ENCODE results near the gene NUDT9.
A peak's percentile ranks its signal among the peaks of the same experiment; 100 is the strongest.
"Not testable (repeated sequence)": the region's sequence is repeated elsewhere in the genome, so short reads cannot be mapped to it uniquely, and the experiment has no call there.

Gene NUDT9, protein sequence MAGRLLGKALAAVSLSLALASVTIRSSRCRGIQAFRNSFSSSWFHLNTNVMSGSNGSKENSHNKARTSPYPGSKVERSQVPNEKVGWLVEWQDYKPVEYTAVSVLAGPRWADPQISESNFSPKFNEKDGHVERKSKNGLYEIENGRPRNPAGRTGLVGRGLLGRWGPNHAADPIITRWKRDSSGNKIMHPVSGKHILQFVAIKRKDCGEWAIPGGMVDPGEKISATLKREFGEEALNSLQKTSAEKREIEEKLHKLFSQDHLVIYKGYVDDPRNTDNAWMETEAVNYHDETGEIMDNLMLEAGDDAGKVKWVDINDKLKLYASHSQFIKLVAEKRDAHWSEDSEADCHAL

DNA sequence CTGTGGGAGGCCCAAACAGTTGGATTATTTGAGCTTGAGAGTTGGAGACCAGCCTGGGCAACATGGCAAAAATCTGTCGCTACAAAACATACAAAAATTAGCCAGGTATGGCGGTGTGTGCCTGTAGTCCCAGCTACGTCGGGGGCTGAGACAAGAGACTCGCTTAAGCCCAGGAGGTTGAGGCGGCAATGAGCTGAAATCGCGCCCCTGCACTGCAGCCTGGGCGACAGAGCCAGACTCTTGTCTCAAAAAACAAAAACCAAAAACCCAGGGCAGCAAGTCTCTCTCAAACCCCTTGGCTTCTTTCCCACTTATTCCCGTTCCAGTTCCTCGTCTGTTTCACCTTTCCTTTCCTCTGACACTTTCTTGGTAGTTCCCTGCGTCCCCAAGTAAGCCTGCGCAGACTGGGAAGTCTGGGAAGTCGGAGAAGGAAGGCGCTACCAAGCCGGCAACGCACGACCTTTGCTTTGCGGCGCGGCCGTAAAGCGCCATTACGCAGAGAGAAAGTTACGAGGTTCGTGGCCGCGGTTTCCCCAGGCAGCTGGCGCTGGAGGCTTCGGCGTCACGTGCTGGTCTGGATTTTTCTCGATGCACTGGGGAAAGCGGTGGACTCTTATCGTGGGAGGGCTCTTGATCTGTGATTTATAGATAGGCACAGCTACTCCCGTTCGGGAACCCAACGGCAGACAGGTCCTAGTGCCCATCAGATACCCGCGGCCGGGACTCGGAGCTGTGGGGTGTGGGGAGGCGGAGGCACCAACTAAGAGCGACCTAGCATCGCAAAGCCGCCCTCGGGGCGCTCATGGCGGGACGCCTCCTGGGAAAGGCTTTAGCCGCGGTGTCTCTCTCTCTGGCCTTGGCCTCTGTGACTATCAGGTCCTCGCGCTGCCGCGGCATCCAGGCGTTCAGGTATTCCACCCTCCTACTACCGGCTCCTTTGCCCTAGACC lies at the start of gene NUDT9:
Gene NUDT9 (plus strand): TSS at position 470 of the 949 bp plus-strand sequence. CDS start 333 bp downstream, at position 803.
- peak; percentile 76 for FAIRE-seq

DNA sequence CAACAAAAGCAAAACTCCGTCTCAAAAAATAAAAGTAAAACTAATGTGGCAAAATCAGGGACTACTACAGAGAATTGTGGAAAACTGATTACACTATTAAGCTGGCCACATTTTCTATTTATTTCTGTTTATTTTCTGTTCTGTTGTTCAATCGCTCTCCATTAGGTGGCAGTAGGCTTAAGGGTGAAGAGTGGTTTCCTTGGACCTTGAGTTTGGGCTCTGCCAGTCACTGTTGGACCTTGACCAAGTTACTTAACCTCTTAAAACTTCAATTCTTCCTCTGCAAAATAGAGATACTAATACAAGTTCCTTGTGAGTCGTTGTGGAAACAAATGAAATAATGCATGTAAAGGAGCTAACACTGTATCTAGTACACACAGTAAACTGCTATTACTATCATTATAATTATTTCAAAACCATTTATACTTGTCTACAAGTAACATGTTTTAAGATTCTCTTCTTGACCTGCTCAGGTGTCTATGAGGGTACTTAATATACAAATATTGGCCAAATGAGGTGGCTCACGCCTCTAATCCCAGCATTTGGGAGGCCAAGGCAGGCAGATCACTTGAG lies 46.6 kb upstream of the NUDT9 start:
- FAIRE-seq, result peak; percentile 89

DNA sequence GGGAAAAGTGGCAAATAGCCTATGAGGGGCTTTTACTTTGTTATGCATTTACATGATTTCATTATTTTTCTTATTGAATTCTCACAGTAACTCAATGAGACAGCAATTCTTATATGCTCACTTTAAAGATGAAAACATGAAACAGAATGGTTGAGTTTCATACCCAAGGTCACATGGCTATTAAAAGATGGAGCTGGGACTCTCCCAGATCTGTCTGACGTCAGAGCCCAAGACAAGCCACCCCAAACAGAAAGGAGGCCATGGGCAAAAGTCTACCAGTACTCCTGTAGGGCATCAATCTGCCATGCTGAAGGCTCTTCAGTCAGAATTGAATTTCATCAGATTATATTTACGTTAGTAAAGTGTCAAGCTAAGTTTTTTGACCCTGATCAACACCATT lies 44.6 kb upstream of the NUDT9 start:
- FAIRE-seq, result no peak

DNA sequence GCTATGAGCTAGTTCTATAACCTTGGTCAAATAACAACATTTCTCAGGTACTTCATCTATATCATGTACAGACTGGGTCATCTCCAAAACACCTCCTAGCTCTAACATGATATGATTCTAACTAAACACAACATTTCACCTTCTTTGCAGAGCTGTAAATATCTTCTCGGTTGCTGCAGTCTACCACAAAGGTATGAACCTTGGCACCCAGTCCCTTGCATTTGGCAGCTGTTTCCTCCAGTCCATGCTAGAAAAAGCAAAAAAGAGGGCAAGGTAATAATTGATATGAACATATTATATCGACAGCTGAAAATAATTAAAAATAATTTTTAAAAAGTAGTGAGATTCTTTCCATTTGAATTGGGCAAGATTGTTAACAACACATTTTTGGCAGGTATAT lies 40.3 kb upstream of the NUDT9 start:
- no peak for FAIRE-seq

DNA sequence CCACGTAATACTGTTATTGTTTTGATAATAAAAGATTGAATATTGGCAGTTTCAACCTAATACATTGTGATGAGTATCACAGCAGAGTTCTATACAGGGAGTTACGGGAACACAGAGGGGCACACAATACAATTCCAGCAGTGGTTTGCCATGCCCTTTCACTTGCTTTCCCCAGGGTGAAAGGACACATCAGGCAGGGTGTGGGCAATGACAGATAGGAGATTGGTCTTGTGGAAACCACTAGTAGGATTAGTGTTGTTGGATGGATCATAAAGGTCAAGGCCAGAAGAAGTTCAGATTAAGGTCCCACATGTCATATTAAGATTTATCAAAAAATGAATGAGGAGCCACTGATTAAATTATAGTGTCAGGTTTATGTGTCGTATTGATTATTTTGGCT lies 39.4 kb upstream of the NUDT9 start:
- FAIRE-seq, result no peak

DNA sequence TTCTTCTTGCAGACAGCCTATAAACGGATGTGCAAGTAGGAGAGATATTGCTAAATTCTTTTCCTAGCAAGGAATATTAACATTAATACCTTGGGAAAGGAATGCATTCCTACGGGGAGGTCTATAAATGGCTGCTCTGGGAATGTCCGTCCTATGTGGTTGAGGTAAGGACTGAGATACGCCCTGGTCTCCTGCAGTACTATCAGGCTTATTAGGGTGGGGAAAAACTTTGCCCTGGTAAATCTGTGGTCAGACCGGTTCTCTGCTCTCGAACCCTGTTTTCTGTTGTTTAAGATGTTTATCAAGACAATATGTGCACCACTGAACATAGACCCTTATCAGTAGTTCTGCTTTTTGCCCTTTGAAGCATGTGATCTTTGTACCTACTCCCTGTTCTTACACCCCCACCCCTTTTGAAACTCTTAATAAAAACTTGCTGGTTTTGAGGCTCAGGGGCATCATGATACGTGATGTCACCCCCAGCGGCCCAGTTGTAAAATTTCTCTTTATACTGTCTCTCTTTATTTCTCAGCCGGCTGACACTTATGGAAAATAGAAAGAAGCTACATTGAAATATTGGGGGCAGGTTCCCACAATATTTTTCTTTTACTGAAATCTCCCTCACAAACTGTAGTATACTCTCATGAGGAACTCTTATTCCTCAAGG lies 37.8 kb upstream of the NUDT9 start:
- FAIRE-seq, result not testable (repeated sequence)

DNA sequence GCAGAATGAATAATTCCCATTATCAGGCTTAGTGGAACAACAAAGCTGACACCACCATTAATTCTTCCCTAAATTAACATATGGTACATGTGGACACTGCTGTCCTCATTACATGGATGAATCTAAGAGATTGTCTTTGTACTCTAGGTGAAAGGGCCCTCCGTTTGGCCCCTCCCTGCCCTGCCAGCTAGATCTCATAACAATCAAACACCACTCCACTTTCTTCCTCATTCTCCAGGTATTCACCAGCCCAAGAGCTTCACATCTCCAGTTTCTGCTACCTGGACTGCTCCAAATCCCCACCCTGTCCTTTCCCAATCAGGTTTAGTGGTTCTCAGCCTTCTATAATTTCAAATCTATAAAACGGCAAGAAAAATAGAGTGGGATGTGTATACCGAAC lies 35.1 kb upstream of the NUDT9 start:
- FAIRE-seq, result no peak

DNA sequence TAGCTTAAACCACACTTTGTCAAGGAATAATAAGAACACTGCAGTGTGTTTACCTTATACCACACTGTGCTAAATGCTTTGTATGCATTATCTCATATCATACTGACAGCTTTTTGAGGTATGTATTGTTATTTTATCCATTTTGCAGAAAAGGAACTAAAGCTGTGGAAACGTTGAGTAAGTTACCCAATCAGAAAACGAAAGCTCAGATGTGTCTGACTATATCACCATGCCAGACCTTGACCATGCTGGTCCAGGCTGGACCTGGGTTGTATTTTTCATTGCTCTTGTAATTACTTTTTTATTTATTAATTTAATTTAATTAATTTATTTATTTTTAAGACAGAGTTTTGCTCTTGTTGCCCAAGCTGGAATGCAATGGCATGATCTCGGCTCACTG lies 33.5 kb upstream of the NUDT9 start:
- no peak for FAIRE-seq

DNA sequence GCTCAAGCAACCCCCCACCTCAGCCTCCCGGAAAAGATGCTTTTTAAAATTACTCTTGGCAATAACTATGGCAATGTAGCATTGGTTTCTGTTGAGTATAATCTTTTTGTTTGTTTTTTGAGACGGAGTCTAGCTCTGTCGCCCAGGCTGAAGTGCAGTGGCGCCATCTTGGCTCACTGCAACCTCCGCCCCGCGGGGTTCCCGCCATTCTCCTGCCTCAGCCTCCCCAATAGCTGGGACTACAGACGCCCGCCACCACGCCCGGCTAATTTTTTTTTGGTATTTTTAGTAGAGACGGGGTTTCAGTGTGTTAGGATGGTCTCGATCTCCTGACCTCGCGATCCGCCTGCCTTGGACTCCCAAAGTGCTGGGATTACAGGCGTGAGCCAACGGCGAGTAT lies 32.3 kb upstream of the NUDT9 start:
- not testable (repeated sequence) for FAIRE-seq

DNA sequence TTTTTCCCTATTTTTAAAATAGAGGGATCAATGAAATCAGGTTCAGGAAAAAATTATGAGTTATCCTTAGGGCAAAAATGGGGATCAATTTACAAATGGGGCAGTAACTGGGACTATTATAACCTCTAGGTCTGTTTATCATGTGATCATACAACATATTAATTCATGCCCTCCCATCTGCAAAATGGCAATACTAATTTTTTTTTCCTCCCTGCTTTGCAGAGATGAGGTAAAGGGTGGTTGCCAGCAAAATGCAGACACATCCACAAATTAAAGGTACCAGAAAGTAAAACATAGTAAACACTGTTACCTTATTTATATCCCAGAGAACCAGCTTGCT lies 31.9 kb upstream of the NUDT9 start:
- FAIRE-seq, result no peak

DNA sequence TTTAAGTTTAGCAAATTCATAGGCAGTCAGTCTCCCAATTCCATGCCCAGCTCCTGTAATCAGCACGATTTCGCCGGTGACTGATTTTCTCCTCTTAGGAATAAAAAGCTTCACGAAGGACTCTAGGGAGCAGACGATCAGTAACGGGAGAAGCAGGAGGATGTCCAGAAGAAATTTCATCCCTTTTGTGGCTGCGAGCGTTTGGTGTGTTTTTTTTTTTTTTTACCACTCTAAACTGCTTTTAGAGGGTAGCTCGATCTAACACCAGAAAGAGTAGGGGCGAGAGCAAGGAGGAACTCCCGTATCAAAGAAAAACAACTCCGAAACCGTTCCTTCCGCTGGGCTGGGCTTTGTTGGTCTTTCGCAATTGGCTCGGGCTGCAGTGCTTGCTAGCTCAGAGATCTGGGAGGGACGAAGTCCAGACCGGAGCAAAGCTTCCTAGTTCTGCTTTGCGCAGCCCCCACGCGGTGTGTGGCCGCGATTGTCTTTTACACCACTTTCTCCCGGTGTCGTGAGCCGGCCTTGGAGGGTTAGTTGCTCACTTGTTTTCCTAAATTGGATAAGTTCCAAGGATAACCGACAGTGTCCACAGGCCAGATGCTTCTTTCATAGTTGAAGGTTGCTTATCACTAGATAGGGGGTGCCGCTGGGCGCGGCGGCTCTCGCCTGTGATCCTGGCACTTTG lies 31.3 kb upstream of the NUDT9 start, which contains the start of gene HSD17B11:
Gene HSD17B11 (minus strand): TSS at position 298 of the 685 bp plus-strand sequence. CDS start 118 bp downstream, at position 180.
- FAIRE-seq, result peak; percentile 92

DNA sequence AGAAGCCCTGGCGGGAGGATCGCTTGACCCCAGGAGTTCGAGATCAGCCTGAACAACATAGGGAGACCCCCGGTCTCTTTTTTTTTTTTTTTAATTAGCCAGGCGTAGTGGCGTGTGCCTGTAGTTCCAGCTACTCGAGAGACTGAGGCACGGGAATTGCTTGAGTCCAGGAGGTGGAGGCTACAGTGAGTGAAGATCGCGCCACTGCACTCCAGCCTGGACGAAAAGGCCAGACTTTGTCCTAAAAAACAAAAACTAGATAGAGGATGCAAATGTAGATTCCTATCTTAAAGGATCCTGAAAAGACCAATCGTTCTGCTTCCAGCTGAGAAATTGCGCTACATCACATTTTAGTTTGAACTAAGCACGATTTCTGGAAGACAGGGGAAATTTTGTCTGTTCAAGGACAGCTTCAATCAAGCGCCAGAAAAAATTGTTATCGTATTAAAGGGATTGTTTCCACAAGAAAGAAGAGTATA lies 30.8 kb upstream of the NUDT9 start:
- FAIRE-seq, result no peak

DNA sequence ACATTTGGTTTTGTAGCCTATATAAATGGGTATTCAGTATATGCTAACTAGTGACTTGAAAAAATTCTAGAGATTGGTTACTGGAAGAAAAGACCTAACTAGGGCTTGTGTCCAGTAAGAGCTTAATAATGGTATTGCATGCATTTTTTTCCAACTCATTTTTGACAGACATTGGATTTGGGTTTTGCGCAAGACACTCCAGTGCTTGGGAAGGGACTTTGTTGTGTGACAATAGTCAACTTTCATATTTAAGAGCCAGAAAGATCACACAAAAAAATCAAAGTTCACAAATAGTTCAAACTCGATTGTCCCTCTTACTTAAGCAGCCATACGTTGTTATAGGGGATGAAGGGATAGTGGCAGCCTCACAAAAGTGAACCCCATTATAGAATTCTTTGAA lies 30.2 kb upstream of the NUDT9 start:
- no peak for FAIRE-seq

DNA sequence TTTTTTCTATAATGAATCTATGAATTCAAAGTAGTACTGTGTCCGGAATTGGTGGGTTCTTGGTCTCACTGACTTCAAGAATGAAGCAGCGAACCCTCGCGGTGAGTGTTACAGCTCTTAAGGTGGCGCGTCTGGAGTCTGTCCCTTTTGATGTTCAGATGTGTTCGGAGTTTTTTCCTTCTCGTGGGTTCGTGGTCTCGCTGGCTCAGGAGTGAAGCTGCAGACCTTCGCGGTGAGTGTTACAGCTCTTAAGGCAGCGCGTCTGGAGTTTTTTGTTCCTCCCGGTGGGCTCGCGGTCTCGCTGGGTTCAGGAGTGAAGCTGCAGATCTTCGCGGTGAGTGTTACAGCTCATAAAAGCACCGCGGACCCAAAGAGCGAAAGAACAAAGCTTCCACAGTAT lies 27.3 kb upstream of the NUDT9 start:
- FAIRE-seq, result not testable (repeated sequence)

DNA sequence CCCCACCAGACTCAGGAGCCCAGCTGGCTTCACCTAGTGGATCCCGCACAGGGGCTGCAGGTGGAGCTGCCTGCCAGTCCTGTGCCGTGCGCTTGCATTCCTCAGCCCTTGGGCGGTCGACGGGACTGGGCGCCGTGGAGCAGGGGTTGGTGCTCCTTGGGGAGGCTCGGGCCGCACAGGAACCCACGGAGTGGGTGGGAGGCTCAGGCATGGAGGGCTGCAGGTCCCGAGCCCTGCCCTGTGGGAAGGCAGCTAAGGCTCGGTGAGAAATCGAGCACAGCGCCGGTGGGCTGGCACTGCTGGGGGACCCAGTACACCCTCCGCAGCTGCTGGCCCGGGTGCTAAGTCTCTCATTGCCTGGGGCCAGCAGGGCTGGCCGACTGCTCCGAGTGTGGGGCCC lies 26.5 kb upstream of the NUDT9 start:
- not testable (repeated sequence) for FAIRE-seq

DNA sequence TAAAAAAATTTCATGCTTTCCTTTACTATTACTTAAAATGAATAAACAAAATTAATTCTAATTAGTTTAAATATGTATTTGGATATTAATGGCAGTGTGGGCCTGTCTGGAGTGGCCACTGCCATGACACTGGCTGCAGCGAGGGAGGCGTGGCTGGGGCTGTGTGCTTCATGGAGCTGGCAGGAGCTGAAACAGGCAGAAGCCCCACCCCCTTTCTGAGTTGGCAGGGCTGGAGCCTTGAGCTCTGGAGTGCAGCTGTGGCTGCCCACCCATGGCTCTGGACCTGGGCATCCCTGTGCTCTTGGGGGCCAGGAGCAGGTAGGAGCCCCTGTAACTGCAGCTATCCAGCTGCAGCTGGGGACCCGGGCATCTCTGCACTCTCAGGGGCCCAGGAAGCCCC lies 23.2 kb upstream of the NUDT9 start:
- no peak for FAIRE-seq

DNA sequence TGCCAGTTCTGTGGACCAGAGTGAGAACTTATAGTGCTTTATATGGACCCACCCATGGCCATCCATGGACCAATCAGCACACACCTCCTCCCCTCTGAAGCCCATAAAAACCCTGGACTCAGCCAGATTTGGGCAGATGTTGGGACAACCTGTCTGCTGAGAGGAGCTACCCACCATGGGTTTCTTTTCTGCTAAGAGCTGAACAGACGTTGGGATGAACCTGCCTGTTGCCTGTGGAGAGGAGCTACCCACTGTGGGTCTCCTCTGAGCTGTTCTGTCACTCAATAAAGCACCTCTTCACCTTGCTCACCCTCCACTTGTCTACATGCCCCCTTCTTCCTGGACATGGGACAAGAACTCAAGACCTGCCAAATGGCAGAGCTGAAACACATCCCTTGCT lies 22.4 kb upstream of the NUDT9 start:
- FAIRE-seq, result no peak

DNA sequence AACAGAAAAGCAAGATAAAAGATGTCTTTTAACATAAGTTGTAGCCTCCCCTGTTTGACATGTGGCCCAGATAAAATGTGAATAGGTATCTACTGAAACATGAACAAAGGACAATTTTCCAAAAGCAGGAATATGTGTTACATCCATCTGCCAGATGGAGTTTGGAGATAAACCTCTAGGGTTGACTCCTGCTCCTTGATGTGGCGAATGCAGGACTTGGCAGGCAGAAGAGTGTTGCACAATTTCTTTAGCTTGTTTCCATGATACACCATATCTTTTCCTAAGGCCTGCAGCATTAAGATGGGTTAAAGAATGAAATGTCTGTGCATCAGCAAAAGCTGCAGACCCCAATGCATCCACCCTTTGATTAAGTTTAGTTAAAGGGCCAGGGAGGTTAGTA lies 18.6 kb upstream of the NUDT9 start:
- FAIRE-seq, result not testable (repeated sequence)

DNA sequence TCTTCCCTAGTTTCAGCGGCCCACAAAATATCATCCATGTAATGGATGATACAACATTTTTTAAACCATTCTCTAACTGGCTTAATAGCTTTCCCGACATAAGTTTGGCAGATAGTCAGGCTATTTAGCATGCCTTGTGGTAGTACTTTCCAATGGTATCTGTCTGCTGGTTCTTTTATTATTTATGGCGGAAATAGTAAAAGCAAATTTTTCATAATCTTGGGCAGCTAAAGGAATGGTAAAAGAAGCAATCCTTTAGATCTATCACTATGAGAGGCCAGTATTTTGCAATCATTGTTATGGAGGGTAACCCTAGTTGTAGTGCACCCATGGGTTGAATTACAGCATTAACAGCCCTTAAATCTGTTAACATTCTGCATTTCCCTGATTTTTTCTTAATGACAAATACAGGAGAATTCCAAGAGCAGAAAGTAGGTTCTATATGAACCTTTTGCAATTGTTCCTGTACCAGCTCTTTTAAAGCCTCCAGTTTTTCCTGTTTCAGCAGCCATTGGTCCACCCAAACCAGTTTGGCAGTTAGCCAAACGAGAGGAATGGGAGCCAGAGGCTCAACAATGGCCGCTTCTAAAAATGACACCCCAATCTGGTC lies 17.1 kb upstream of the NUDT9 start:
- FAIRE-seq, result no peak

DNA sequence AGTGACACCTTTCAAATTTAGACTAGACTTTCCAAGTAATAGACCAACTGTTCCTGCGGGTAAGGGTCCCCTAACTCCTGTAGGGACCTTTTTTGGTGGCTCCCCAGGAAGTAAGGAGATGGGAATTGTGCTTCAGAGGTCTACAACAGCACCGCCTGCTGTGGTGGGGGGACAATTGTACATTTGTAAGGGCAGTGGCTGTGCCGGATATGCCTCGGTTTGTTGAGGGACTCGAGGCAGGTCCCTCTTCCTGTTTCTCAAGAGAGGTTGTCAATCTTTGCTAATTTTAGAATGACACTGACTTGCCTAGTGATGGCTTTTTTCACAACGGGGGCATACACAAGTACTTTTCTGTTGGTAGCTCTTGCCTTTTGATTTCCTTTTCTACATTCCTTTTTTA lies 15.9 kb upstream of the NUDT9 start:
- no peak for FAIRE-seq

DNA sequence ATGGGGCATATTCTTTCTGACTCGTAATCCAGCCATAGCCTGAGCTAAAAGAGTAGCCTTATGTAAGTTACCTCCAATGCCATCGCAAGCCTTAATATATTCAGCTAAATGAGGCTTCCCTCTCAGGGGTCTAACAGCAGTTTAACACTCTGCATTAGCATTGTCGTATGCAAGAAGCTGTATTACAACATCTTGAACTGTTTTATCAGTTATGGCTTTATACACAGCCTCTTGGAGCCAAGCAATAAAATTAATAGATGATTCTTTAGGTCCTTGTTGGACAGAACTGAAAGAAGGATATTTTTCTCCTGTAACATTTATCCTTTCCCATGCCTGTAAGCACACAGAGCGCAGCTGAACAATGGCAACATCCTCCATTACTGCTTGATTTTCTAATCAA lies 15.5 kb upstream of the NUDT9 start:
- FAIRE-seq, result not testable (repeated sequence)

DNA sequence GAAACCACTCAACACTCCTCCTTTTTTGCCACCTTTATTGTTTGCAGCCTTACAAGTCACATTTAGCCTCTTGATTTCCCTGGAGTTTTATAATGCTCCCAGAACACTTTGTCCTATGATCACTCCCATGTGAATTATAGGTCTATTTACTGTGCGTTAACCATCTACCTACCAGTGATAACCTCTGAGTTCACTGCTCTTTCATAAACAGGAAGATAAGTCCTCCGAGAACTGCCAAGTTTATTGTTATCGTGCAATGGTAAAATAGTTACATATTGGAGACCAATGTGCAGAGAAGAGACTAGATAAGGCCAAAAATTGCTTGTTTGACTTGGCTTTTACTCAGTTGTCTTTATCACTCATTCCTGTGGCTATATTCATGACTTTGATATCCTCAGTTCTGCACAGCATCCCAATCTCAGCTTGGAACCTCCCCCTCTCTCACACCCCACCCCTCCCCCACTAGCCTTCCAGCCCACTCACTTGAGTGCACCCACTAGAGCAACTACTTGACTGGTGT lies 12.9 kb upstream of the NUDT9 start:
- FAIRE-seq, result no peak
